Measurements from ENCODE around the gene MRPL52. TPM values are rescaled to one million over a fixed set of nuclear protein-coding genes. Genes with fewer than 3 reads are reported as not detected.

Gene MRPL52
- total and polyA plus RNA-seq, 10 of the 15 experiments (the other 5 are each of a cell fraction or from before 2014, with no cell fraction given), result 51.7 to 541 (median 142) TPM

- POLR2A ChIA-PET, result interaction anchor here (0.9 to 3.9 kb wide), 8 partner anchors 12 to 48 kb away, joined by 3 to 45 read pairs (median 8); partner anchors contain the start of genes RBM23 and REM2
- FAIRE-seq (peak; percentile 87), DNase-seq (ENCODE audit: low read depth, low spot score) (no peak), ATAC-seq (peak; percentile 56)
- peak overlapping the region; percentile 71 for H2AFZ ChIP-seq (ENCODE audit: control insufficient read depth, low read depth, low read length)
- SMC1A ChIA-PET (ENCODE audit: uncharacterized antibody, unreplicated experiment), result interaction anchor here (0.8 to 4.9 kb wide), 12 partner anchors 13 to 134 kb away, joined by 3 to 110 read pairs (median 5); partner anchors contain the start of genes HAUS4, PRMT5, RBM23 and REM2
- H3K9ac ChIP-seq (ENCODE audit: control insufficient read depth, insufficient read depth, low read length), result peak overlapping the region; percentile 90
- peak overlapping the region; percentile 74 for H3K4me3 ChIP-seq
- H3K9me3 ChIP-seq (replicated peaks; ENCODE audit: control insufficient read depth, insufficient read depth, low read length), result no peaks in the 10 kb centered on the region
- WGBS (ENCODE audit: insufficient coverage, insufficient replicate concordance, low lambda C conversion rate, missing lambda C conversion rate), result 1% methylated on average over 38 of the region's 45 CpGs
- CTCF ChIA-PET, result interaction anchor here (0.7 to 6.9 kb wide), 22 partner anchors 10 to 302 kb away, joined by 3 to 174 read pairs (median 6); partner anchors contain the start of genes HAUS4, MRPL52, OXA1L and PRMT5
- peaks cover 20 to 21% of the 10 kb centered on the region in 2 experiments for H3K36me3 ChIP-seq (ENCODE audit: control insufficient read depth in 2 of 2, insufficient read depth in 2 of 2, low read length in 1 of 2)
- H4K20me1 ChIP-seq (ENCODE audit: control insufficient read depth, insufficient read depth), result no peaks in the 10 kb centered on the region
- RAD21 ChIA-PET (ENCODE audit: unreplicated experiment), result interaction anchor here (0.5 to 6.4 kb wide), 21 partner anchors 10 to 321 kb away, joined by 3 to 56 read pairs (median 5); partner anchors contain the start of genes ABHD4 and RBM23
- BruUV-seq (replicated peaks), result no TSS peak
- H3K79me2 ChIP-seq (ENCODE audit: control insufficient read depth, insufficient read depth, low read length), result peaks cover 18% of the 10 kb centered on the region
- peak overlapping the region; percentile 93 for H3K4me2 ChIP-seq (ENCODE audit: control insufficient read depth, insufficient read depth)
- no peaks in the 10 kb centered on the region for H3K27me3 ChIP-seq (replicated peaks in 1 of 2; ENCODE audit: control insufficient read depth in 2 of 2, insufficient read depth in 2 of 2, low read length in 1 of 2)
- intact Hi-C loops (cut with micrococcal nuclease; ENCODE audit: unreplicated experiment), result loop anchor here (1.0 to 5.0 kb wide), 2 partner anchors 28 to 45 kb away; partner anchors contain the start of gene RBM23
- H3K4me1 ChIP-seq (ENCODE audit: control insufficient read depth, insufficient read depth, low read length), result peaks cover 8% of the 10 kb centered on the region
- peak overlapping the region; percentile 93 for H3K27ac ChIP-seq (ENCODE audit: control insufficient read depth, insufficient read depth)
- in situ Hi-C loops (cut with MboI), result no loop called here
- TF ChIP-seq EP300 (IDR thresholded peaks at IDR 0.05; ENCODE audit: borderline replicate concordance in 1 of 2, control insufficient read depth in 1 of 2, low read depth in 2 of 2, low read length in 2 of 2), result no peak
- no peak for TF ChIP-seq ZNF384 (IDR thresholded peaks at IDR 0.05; ENCODE audit: borderline replicate concordance, low read depth, low read length)
- no peak for TF ChIP-seq HDGF (IDR thresholded peaks at IDR 0.05)
- TF ChIP-seq RBBP5 (conservative IDR thresholded peaks at IDR 0.05), result no peak
- 0 out of 2 replicates have a peak, but pooled peaks have one; percentile 19 for TF ChIP-seq NBN (IDR thresholded peaks at IDR 0.05)
- no peak for TF ChIP-seq YBX1 (IDR thresholded peaks at IDR 0.05)
- no peak for TF ChIP-seq MAX (IDR thresholded peaks at IDR 0.05; ENCODE audit: low read depth, low read length)
- peak; percentile 95 to 98 (median 95) for TF ChIP-seq CTCF (IDR thresholded peaks at IDR 0.05 in 2 of 3, conservative IDR thresholded peaks at IDR 0.05 in 1 of 3; ENCODE audit: control insufficient read depth in 2 of 3, extremely low read depth in 1 of 3, insufficient read depth in 1 of 3, low read depth in 3 of 3, low read length in 3 of 3)
- no peak for TF ChIP-seq MYB (IDR thresholded peaks at IDR 0.05; ENCODE audit: borderline replicate concordance, low read depth, low read length)
- TF ChIP-seq PBX3 (IDR thresholded peaks at IDR 0.05; ENCODE audit: insufficient replicate concordance, low read depth, low read length), result no peak
- no peak for TF ChIP-seq HDAC6 (IDR thresholded peaks at IDR 0.05; ENCODE audit: unreplicated experiment)
- TF ChIP-seq SKIL (IDR thresholded peaks at IDR 0.05; ENCODE audit: low read depth, poor library complexity, severe bottlenecking), result peak; percentile 59
- no peak for TF ChIP-seq EGR1 (IDR thresholded peaks at IDR 0.05; ENCODE audit: borderline replicate concordance in 1 of 2, low read depth in 2 of 2, low read length in 2 of 2)
- TF ChIP-seq ELK1 (IDR thresholded peaks at IDR 0.05; ENCODE audit: low read depth, low read length), result peak; percentile 47; the same call in 1 of the 2 replicates
These were observed 42.5 kb downstream of the MRPL52 start for GRCh38 chr14:22872033-22872832.
